Upper lobe of left lung (tissue), 4 donors: ENCODE data around the gene EIF1.

Experiments
- CTCF ChIP-seq, 6 experiments: fragments of 450-650 bp in 4 of 6; fragments of 200-600 bp in 2 of 6; sonication (generic) in 2 of 6; IDR thresholded peaks; one replicate each; pipeline ENCODE4 v1.5.1; 2016 to 2019; ENCODE audit warnings: antibody characterized with exemption in 6 of 6
- EP300 ChIP-seq, 4 donors: sonication (generic); formaldehyde crosslinking; IDR thresholded peaks; one replicate each; pipeline ENCODE4 v1.5.1; 2017; ENCODE audit warnings: antibody characterized with exemption in 4 of 4, control low read depth in 2 of 4
- POLR2A ChIP-seq, 4 donors: fragments of 450-650 bp; IDR thresholded peaks; one replicate each; pipeline ENCODE4 v1.5.1; 2016 to 2017; ENCODE audit warnings: antibody characterized with exemption in 4 of 4, mild to moderate bottlenecking in 2 of 4
- POLR2AphosphoS5 ChIP-seq, 2 donors: sonication (generic); formaldehyde crosslinking; IDR thresholded peaks; one replicate each; pipeline ENCODE4 v1.5.1; 2017; ENCODE audit warnings: antibody characterized with exemption in 2 of 2

- no peak for TF ChIP-seq POLR2AphosphoS5 (IDR thresholded peaks at IDR 0.05)
- no peak for TF ChIP-seq CTCF (IDR thresholded peaks at IDR 0.05)
- no peak for TF ChIP-seq EP300 (IDR thresholded peaks at IDR 0.05)
- no peak for TF ChIP-seq POLR2A (IDR thresholded peaks at IDR 0.05)
These were observed 29.1 kb upstream of the EIF1 start for GRCh38 chr17:41659427-41660212.
